ENCODE measurements around the gene E2F6.

DNA sequence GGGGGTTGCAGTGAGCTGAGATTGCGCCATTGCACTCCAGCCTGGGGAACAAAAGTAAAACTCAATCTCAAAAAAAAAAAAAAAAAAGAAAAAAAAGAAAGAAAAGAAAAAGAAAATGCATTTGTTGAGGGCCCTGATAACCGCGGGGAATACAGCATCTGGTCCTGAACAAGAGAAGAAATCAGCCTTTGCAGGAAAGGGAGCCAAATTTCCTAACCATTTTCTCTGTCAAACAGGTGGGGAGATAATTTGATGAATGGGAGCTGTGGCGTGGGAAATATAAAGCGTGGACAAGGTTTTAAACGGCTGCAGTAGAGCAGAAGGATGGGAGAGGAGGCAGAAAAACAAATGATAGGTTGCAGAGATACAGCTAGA, 864 bp downstream of the E2F6 start:
- TF ChIP-seq EZH2 (IDR thresholded peaks at IDR 0.05; ENCODE audit: insufficient read depth, poor library complexity, severe bottlenecking) (no peak), EZH2phosphoT487 (IDR thresholded peaks at IDR 0.05; ENCODE audit: insufficient read depth, low read depth) (no peak)
